Forelimb muscle (tissue), 1 donor: ENCODE results near the gene PTPRF. TPM values are rescaled to one million over a fixed set of nuclear protein-coding genes. Genes with fewer than 3 reads are reported as not detected.

Source experiments
- DNase-seq: peaks from one replicate; pipeline ENCODE4 v3.0.0-alpha.2; 2013; ENCODE audit warnings: low read depth
- polyA plus RNA-seq: library from polyadenylated mRNA; unstranded; fragments of 120-200 nt; gene quantifications from one replicate; pipeline ENCODE4 v1.2.1, GENCODE V29; 2013; ENCODE audit not compliant: insufficient read length

The PTPRF gene
- polyA plus RNA-seq, 1 donor, result 10.4 TPM

DNA sequence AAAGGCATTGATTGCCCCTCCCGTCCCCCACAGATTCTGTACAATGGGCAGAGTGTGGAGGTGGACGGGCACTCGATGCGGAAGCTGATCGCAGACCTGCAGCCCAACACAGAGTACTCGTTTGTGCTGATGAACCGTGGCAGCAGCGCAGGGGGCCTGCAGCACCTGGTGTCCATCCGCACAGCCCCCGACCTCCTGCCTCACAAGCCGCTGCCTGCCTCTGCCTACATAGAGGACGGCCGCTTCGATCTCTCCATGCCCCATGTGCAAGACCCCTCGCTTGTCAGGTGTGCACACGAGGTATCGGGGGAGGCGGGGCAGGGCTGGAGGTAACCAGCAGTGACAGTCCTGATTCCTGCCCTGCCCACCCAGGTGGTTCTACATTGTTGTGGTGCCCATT, 74.5 kb downstream of the PTPRF start:
- DNase-seq, result no peak

DNA sequence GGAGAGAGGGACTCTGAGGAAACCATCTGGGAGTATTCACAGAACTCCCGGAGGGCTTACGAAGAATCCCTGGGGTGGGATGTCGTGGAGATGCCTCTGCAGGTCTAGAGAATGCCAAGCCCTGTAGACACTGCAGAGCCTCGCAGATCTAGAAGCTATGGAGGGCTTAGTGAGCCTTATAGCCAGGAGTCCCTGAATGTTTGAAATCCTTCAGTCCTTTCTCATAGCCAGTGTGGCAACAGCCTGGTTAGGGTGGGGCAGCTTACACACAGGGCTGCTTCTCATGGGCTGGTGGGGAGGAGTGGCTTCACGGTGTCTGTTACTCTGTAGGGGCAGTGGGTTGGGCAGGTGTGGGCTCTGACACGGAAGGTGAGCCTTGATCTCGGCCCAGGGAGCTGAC, 75.1 kb downstream of the PTPRF start:
- no peak for DNase-seq

DNA sequence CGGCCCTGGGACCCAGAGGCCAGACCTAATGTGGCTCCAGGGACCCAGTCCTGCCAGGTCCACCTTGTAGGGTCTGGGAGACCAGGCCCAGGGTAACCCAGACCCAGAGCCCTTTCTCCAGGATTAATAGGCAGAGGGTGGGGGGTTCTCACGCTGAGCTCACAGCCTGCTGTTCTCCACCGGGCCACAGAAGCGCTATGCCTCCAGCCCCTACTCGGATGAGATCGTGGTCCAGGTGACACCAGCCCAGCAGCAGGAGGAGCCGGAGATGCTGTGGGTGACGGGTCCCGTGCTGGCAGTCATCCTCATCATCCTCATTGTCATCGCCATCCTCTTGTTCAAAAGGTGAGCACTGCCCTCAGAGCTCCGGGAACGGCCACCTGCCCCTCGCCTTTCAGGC, 75.9 kb downstream of the PTPRF start:
- no peak for DNase-seq

DNA sequence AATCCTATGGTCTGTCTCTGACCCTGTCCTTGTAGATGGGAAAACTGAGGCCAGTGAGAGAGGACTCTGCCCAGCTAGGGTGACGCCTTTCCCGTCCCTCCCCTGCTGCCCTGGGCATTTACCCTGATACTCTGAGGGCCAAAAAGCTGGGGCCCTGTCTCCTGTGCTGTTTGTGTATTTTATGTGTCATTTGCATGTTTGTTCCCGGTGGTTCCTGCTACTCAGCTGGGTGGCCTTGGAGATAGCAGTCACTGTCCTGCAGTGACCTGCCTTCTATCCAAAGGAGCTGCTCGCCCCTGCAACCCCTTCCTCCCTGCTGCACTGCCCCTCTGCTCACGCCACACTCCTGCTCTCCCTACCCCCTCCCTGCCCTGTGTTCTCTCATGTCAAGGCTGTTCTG, 78.1 kb downstream of the PTPRF start:
- no peak for DNase-seq

DNA sequence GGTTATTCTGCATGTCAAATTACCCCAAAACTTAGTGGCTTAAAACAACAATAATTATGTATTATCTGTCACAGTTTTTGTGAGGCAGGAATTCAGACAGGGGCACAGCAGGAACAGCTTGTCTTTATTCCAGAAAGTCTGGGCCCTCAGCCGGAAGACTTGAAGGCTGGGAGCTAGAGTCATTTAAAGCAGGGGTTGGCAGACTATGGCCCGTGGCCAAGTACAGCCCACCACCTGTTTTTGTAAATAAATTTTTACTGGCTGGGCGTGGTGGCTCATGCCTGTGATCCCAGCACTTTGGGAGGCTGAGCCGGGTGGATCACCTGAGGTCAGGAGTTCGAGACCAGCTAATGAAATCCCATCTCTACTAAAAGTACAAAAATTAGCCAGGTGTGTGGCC, 79.7 kb downstream of the PTPRF start:
- DNase-seq, result no peak

DNA sequence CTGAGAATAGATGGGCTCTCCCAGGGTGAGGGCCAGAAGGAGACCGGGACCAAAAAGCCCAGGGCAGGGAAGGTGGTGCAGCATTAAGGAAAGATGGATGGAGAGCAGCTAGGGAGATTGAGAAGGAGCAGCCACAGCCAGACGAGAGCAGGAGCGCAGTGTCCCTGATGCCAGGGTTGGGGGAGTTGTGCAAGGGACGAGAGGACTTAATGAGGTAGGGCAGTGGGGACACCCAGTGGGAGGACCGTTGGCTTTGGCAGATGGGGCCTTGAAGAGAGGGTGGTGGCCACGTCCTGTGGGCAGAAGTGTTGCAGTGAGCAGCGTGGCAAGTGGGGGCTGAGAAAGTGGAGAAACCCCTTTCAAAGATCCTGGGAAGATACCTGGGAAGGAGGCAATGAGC, 81.3 kb downstream of the PTPRF start:
- DNase-seq, result no peak

DNA sequence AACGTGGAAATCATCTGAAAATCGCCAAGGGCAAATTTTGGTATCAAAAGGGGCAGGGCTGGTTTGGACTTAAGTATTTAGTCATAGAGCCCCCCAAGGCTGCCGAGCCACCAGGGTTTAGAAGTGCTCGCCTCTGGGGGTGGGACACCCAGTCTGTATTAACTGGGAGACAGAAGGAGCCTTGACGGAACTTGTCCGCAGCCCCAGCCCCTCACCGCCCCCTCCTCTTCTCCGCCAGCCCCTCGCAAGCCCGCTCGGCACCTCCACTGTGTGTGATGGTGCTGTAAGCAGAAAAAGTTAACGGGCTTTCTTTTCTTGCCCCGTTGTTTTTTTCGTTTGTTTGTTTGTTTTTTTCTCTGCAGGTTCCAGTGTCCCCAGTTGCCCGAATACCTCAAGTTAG, 81.7 kb downstream of the PTPRF start:
- no peak for DNase-seq

DNA sequence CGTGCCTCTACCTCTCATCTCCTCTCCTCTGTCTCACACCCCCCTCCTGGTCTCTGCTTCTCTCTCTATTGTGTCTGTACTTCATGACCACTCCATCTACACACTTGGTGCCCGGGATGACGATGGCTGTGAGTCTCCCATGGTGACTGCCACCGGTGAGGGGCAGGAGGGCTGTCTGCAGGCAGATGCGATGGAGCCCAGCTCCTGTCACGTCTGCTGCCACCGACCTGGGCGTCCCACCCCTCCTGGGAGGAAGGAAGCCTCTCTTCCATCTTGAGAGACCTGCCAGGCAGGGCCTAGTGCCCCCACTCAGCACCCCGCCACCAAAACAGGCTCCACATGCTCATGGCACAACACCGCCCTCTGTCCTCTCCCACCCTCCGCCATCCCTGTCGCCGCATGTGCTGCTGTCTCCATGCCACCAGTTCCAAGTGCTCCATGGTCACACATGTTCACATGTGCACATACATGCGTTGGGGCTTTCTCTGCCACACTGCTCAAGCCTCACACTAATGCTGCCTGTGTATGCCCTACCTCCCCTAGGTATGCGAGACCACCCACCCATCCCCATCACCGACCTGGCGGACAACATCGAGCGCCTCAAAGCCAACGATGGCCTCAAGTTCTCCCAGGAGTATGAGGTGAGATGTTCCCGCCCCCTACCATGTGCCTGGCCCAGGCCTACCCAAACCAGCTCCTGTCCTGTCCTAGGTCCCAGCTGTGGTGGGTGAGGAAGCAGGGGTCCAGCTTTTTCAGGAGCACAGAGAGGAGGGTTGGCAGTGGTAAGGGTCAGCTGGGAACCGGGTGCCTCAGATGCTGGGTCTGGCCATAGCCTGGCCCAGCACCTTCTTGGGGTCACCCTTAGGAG, 82.6 kb downstream of the PTPRF start:
- DNase-seq, result no peak

DNA sequence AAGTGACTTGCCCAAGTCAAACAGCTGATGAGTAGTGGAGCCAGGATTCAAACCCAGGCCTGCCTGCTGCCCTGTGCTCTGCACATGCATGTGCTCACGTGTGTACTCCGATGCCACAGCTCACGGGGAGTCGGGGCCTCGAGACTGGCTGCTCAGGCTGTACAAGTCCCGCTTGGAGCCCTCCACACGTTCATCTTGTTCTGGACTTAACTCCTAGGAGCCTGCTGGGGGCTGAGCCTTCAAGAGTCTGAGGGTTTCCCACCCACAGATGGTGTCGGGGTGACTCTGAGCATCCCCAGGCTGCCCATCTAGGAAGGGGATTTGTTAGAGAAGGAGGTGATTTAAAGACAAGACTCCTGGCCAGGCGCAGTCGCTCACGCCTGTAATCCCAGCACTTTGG, 83.5 kb downstream of the PTPRF start:
- DNase-seq, result no peak

DNA sequence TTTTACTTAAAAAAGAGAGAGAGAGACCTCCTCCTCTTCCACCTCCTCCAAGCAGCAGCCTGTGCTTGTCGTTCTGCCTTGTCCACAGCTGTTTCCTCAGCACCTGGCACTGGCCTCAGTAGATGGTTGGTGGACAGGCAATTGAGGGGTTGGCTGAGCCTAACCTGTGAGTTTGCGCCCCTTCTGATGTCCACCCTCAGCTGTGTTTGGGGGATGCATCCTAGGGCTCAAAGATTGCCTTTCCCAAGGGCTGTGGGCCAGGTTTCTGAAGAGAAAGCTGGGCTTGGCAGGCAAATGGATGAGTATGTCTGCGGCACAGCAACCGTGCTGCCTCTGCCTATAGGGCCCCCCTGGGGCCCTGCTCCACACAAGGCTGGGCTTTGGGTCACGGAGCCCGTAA, 84.2 kb downstream of the PTPRF start:
- no peak for DNase-seq

DNA sequence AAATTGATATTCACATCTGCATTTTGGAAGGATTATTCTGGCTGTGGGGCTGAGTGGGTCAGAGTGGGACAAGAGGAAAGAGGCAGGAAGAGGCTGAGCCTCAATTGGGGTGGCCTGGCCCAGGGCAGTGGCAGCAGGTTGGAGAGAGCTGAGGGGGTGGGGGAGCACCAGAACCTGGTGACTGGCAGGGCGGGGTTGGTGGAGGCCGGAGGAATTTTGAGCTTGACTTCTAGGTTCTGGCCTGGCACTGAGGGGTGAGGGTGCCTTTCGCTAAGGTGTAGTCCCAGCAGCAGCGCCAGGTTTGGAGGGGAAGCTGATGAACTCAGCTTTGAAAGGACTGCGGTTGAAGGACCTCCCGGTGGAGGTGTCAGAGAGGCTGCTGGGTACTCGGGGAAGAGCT, 85.7 kb downstream of the PTPRF start:
- DNase-seq, result no peak

DNA sequence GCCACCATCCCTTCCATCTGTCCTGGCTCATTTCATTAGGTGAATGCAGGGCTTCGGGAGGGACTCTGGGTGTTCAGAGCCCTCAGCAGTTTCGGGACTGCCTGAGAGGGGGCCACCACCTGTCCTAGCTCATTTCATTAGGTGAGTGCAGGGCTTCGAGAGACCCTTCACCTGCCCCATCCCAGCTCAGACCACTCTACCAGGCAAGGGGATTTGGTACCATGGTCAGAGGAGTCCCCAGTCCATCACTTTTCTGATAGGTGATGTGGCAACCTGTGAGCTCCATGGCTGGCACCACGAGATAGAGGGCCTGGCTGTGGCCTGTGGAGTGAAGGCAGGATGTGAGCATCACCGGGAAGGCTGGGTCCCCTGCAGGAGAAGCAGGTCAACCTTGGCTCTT, 86.3 kb downstream of the PTPRF start:
- no peak for DNase-seq

DNA sequence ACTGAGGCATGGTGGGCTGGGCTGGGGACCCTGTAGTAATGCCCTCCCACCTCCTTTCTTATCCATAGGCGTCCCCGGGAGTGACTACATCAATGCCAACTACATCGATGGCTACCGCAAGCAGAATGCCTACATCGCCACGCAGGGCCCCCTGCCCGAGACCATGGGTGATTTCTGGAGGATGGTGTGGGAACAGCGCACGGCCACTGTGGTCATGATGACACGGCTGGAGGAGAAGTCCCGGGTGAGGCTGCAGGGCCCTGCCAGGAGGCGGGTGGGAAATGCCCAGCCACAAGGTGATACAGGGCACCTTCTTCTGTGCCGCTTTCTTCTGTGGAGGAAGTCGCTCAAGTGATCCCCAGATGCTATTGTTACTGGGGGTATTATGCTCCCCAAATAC, 87.0 kb downstream of the PTPRF start:
- no peak for DNase-seq

DNA sequence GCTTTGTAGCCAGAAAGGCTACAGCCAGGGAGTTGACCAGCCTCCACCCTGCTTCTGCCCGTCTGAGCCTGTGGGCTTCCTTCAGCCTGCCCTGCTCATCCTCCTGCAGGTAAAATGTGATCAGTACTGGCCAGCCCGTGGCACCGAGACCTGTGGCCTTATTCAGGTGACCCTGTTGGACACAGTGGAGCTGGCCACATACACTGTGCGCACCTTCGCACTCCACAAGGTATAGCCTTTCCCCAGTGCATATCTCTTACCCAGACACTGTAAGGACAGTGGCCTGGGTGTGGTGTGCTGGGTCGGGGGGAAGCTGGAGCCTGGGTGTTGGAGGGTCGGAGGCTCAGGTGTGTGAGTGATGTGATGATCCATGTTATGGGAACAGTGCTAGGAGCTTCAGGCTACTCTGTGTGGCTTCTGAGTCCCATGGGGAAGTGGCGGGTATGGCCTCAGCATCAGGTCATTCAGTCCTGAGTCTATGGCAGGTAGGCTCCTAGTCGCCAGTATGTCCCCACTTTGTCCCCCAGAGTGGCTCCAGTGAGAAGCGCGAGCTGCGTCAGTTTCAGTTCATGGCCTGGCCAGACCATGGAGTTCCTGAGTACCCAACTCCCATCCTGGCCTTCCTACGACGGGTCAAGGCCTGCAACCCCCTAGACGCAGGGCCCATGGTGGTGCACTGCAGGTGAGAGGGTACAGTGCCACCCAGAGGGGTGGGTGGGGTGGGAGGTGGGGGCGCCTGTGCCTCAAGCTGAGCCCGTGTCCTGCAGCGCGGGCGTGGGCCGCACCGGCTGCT, 88.0 kb downstream of the PTPRF start:
- no peak for DNase-seq

DNA sequence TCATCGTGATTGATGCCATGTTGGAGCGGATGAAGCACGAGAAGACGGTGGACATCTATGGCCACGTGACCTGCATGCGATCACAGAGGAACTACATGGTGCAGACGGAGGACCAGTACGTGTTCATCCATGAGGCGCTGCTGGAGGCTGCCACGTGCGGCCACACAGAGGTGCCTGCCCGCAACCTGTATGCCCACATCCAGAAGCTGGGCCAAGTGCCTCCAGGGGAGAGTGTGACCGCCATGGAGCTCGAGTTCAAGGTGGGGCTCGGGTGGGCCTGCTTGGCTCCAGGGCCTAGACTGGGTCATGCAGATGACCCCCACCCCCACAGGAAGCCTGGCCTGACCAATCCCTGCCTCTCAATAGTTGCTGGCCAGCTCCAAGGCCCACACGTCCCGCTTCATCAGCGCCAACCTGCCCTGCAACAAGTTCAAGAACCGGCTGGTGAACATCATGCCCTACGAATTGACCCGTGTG, 88.7 kb downstream of the PTPRF start:
- no peak for DNase-seq

DNA sequence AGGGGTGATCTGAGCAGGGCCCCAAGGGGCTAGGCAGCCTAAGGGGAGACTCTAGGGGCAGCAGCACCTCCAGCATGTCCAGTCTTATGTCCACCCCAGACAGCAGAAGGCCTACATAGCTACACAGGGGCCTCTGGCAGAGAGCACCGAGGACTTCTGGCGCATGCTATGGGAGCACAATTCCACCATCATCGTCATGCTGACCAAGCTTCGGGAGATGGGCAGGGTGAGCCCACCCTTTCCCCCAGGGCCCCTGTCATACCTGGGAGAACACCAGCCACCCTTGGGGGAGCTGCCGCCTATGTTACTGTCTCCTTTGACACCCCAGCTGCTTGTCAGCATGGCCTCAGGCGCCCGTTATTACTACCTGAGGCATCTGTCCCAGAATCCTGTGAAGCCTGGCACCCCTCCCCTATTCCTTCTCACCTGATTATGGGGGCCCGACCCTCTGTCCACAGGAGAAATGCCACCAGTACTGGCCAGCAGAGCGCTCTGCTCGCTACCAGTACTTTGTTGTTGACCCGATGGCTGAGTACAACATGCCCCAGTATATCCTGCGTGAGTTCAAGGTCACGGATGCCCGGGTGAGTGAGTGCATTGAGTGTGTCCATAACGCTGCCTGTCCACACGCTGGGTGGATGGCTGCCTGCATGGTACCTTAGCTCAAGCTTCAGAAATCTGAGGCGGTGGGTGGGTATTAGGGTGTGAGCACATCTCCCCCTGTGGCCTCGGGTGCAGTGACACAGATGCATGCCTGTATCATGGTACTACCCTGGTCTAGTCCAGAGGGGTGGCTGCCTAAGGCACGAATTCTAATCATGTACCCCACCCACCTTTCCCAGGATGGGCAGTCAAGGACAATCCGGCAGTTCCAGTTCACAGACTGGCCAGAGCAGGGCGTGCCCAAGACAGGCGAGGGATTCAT, 89.6 kb downstream of the PTPRF start:
- no peak for DNase-seq

DNA sequence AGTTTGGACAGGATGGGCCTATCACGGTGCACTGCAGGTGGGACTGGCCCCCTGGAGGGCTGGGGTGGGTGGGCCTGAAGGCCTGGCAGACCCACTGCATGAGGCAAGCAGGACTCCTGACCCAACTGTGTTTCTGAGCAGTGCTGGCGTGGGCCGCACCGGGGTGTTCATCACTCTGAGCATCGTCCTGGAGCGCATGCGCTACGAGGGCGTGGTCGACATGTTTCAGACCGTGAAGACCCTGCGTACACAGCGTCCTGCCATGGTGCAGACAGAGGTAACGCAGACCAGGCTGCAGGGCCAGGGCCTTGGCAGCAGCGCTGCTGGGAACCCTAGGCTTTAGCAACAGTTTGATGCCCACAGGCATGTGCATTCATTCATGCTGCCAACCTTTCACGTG, 90.3 kb downstream of the PTPRF start:
- DNase-seq, result no peak

DNA sequence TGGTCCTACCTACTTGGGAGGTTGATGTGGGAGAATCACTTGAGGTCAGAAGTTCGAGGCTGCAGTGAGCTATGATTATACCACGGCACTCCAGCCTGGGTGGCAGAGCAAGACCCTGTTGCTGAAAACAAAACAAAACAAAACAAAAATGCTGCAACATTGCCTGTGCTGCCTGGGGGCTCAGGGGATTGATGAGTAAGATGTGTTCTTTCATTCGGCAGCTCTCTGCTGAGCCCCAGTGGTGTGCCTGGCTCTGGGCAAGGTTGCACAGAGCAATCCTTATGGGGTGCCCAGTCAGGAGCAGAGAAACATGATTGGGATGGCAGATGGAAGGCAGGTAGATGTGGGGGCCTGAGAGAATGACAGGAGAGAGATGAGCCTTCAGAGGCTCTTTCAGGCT, 90.7 kb downstream of the PTPRF start:
- DNase-seq, result no peak

DNA sequence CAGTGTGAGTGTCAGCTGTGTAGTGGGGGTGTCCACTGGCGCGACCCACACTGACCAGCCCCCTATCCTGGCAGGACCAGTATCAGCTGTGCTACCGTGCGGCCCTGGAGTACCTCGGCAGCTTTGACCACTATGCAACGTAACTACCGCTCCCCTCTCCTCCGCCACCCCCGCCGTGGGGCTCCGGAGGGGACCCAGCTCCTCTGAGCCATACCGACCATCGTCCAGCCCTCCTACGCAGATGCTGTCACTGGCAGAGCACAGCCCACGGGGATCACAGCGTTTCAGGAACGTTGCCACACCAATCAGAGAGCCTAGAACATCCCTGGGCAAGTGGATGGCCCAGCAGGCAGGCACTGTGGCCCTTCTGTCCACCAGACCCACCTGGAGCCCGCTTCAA, 91.2 kb downstream of the PTPRF start:
- no peak for DNase-seq

DNA sequence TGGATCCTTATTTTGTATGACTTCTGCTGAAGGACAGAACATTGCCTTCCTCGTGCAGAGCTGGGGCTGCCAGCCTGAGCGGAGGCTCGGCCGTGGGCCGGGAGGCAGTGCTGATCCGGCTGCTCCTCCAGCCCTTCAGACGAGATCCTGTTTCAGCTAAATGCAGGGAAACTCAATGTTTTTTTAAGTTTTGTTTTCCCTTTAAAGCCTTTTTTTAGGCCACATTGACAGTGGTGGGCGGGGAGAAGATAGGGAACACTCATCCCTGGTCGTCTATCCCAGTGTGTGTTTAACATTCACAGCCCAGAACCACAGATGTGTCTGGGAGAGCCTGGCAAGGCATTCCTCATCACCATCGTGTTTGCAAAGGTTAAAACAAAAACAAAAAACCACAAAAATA, 91.8 kb downstream of the PTPRF start:
- no peak for DNase-seq

DNA sequence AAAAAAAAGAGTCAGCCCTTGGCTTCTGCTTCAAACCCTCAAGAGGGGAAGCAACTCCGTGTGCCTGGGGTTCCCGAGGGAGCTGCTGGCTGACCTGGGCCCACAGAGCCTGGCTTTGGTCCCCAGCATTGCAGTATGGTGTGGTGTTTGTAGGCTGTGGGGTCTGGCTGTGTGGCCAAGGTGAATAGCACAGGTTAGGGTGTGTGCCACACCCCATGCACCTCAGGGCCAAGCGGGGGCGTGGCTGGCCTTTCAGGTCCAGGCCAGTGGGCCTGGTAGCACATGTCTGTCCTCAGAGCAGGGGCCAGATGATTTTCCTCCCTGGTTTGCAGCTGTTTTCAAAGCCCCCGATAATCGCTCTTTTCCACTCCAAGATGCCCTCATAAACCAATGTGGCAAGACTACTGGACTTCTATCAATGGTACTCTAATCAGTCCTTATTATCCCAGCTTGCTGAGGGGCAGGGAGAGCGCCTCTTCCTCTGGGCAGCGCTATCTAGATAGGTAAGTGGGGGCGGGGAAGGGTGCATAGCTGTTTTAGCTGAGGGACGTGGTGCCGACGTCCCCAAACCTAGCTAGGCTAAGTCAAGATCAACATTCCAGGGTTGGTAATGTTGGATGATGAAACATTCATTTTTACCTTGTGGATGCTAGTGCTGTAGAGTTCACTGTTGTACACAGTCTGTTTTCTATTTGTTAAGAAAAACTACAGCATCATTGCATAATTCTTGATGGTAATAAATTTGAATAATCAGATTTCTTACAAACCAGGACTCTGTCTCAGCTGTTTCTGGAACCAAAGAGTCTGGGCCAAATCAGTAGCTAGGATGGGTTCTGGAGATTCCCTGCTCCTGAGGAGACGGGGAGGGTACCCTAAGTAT, 92.5 kb downstream of the PTPRF start:
- DNase-seq, result no peak
